22Rv1 (cell line): ENCODE measurements around the gene PWWP3B.

Source experiments
- ZFX ChIP-seq: fragments of 450-650 bp; IDR thresholded peaks from 2 replicates; pipeline ENCODE4 v1.6.1; 2017; ENCODE audit warnings: antibody characterized with exemption, borderline replicate concordance
- TF ChIP-seq, protein P1 (sequence below): fragments of 450-650 bp; IDR thresholded peaks from 2 replicates; pipeline ENCODE4 v1.5.1; 2017; ENCODE audit warnings: mild to moderate bottlenecking

DNA sequence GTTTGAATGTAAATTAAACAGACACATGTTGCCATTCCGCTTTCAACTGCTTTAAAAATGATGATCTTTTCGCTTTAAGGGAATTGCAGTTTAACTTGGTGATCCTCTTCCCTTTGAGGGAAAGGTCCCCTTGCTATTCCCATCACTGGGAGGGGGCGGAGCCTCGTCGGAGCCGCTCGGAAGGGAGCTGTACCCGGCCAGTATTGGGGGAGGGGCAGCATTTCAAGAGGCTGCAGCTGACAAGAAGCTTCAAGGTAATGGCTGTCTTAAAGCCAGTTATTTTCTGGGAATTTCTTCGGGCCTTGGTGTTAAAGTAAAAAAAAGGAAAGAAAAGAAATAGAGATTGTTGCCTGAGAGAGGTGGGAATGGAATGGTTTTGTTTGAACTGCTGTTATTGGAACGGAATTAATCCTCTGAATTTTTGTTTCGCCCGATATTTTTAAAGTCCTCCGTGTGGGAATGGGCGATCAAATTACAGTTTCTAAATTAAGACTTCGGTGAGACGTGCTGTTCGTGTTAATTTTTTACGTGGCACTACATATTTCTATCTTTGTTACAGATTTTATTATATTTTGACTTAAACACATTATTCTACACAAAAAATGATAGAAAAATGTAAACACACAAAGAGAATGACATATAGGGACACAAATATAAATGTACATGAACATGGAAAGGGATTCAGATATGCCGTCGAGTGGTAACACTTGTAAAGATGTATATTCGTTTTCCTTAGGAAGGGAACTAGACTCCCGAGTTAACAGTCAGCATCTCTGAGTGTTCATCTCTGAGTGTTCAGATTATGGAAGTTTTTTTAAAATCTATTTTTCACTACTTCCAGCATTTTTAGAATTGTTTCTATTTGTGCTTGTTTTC lies 9.2 kb downstream of the PWWP3B start:
- TF ChIP-seq, protein P1, sequence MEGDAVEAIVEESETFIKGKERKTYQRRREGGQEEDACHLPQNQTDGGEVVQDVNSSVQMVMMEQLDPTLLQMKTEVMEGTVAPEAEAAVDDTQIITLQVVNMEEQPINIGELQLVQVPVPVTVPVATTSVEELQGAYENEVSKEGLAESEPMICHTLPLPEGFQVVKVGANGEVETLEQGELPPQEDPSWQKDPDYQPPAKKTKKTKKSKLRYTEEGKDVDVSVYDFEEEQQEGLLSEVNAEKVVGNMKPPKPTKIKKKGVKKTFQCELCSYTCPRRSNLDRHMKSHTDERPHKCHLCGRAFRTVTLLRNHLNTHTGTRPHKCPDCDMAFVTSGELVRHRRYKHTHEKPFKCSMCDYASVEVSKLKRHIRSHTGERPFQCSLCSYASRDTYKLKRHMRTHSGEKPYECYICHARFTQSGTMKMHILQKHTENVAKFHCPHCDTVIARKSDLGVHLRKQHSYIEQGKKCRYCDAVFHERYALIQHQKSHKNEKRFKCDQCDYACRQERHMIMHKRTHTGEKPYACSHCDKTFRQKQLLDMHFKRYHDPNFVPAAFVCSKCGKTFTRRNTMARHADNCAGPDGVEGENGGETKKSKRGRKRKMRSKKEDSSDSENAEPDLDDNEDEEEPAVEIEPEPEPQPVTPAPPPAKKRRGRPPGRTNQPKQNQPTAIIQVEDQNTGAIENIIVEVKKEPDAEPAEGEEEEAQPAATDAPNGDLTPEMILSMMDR = no peak
- no peak for TF ChIP-seq ZFX
